GM18867 (cell line): Measurements from ENCODE around the gene BMERB1.

ENCODE experiments used
- ATAC-seq: cut with Tn5 transposase; IDR thresholded peaks from one replicate; pipeline ENCODE4 v1.9.1; 2021; ENCODE audit warnings: mild to moderate bottlenecking, moderate library complexity; ENCODE audit not compliant: unreplicated experiment

Gene BMERB1

GRCh38 chr16:15581127-15581815 is 146.9 kb downstream of the BMERB1 start:
- no peak for ATAC-seq

GRCh38 chr16:15583526-15583925 is 149.1 kb downstream of the BMERB1 start:
- no peak for ATAC-seq

DNA sequence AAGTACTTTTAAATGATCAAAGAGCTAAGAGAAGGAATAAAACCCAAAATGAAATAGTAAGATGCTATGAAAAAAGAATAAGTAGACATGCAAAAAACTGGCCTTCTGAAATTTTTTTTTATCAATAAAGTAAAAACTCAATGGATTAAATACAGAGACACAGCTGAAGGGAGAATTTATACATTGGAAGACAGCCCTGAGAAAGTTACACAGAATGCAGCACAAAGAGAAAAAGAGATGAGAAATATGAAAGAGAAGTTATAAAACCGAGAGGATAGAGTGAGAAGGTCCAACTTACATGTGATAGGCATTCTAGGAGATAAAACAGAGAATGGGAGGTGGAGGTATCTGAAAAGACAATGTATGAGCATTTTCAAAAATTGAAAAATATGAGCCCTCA is 151.6 kb downstream of the BMERB1 start:
- no peak for ATAC-seq

- no peak for ATAC-seq
These were observed 152.3 kb downstream of the BMERB1 start for GRCh38 chr16:15586716-15587115.

DNA sequence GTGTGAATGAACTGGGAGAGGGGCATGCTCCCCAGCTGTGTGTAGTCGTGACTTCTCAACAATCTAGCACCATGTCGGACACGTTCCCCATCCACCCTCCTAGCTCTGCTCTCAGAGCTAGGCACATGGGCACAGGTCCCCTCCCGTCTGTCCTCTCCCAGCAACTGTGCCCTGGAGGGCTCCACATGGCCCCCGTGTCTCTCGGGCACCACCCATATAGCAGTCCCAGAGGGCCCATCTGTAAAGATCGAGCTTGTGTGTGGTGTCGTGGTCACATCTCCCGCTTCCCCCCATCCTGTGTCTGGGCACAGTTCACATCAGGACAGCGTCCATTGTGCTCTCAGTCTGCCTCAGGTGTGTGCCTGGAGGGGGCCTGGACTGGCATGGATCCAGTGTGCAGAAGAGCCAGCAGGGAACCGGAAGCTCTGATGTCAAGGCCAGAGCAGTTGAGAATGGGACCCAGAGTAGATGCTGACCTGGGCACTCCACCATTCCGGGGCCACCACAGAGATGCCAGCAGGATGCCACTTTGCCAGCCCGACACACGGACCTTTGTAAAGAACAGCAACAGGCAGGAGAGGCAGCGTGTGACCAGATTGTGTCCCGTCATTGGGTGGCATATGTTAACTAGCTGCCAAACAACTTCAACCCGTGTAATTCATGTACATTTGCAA is 152.9 kb downstream of the BMERB1 start:
- ATAC-seq, result no peak

DNA sequence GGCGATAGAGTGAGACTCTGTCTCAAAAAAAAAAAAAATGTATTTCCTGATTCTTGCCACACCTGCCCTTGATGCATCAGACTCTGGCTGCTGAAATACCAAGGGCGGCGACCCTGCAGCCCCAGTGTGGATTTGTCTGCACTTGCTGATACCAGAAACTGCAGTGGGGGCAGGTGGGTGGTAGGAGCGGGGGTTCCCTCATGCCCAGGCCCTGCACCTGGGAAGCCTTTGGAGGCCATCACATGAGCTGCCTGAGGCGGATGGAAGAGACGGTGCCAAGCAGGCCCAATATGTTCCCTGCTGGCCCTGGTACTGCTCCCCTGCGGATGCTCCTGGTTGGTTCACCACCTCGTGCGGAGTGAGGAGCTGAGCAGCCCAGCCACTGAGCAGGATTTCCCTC is 157.9 kb downstream of the BMERB1 start:
- ATAC-seq, result no peak

DNA sequence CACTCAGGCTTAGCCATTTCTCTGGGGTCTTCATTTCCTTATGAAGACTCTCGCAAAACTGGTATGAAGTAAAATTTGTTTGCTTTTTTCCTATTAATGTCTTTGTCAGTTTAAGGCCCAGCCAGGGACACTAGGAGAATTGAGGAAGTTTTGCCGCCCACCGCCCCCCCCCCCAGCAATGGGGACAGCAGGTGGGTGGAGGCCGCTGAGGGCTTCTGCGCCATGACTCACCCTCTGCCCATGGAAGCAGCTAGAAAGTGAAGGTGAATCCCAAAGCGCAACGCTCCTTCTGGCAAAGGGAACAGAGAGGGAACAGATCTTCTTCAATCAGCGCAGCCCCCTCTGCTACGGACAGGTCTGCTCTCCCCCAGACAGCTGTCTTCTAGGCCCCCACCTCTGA is 158.8 kb downstream of the BMERB1 start:
- no peak for ATAC-seq

DNA sequence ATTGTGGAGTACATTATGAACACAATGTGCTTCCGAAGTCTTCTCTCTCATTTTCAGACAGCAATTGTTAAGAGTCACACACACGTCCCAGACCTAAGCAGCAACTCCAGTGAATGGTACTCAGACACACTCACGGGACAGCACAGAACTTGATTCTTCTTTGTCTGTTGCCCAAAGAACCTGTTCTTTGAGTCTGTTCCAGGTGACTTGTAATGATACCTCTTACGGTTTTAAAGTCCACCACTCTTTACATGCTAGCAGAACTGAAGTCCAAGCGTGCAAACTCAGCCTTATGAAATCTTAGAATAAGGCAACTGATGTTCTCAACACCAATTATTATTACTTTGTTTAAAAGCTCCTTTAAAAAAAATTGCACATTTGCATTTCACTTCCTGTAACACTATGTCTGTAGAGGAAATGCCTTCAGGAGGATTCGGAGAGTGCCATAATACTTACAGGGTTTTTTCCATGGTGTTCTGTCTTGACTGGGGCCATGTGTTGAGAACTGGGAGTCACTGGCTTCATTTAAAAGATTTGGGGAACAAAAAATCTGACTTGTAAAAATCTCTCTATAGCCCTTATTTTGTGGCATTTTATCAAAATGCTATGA is 160.4 kb downstream of the BMERB1 start:
- ATAC-seq, result no peak

DNA sequence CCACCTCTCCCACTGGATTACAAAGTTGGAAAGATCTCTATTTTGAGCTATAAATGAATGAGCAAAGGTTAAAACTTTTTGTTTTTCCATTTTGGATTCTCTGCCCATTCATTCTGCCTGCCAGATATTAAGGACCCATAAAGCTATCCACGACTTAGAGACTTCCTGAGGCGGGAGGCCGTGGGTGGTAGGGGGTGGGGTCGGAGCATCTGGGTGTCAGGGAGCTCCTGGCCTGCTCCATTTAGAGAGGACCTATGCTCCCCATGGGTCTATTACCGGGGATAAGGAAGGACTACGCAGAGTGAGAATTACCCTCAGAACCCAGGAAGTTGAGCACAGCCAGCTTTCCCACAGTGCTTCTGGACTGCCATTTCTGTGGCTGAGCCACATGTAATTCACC is 162.7 kb downstream of the BMERB1 start:
- no peak for ATAC-seq

- no peak for ATAC-seq
These were observed 163.6 kb downstream of the BMERB1 start for GRCh38 chr16:15597822-15598647.

DNA sequence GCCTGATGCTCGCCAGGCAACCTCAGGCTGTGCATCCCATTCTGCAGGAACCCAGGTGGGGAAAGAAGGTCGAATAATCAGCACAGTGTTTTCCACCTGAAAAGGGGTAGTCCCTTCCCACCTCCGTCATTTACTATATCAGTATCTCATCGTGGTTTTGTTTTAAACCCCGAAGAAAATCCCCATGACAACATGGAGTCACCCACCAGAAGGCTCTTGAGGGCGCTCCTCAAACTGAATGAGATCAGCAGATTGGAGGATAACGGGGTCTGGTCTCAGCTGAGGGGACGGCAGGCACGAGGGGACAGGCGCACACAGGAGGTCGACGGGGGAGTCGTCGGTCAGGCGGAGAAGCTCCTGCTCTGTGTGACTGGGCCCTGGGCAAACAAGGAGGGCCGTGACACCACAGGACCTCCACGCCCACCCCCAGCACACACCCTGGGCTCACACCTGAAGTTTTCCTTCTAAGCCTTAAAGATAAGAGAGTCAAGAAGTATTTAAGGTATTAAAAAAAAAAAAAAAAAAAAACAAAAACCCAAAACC is 164.3 kb downstream of the BMERB1 start:
- ATAC-seq, result no peak

GRCh38 chr16:15599303-15600070 is 165.1 kb downstream of the BMERB1 start:
- ATAC-seq, result no peak

DNA sequence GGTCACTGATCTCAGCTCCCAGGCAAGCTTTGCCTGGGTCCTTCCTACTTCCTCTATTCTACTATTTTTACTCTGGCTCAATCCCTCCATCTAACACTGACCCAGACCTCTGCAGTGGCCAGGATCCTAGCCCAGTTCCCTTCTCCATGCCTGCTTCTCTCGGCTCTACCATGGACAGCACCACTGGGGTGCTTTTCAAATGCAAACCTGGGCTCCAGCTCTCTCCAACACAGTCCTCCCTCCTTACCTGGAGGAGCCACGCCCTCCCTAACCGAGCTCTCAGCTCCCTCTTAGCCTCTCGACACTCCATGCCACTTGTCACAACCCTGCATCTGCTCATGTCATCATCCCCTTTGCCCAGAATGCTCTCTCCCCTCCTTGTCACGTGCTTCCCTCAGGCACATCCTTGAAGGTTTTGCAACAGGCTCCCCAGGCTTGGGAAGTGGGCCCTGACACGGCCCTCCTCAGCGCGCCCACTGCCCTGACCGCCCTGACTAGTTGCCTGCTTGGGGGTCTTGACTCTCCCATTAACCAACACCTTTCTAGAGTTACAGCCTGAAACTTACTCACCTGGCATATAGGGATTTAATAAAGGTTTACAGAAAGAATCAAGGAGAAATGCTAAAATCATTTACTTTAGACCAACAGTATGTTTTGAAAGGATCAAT is 167.0 kb downstream of the BMERB1 start:
- no peak for ATAC-seq

GRCh38 chr16:15602285-15603044 is 168.1 kb downstream of the BMERB1 start:
- no peak for ATAC-seq

- no peak for ATAC-seq
These were observed 170.4 kb downstream of the BMERB1 start for GRCh38 chr16:15604460-15605440.

DNA sequence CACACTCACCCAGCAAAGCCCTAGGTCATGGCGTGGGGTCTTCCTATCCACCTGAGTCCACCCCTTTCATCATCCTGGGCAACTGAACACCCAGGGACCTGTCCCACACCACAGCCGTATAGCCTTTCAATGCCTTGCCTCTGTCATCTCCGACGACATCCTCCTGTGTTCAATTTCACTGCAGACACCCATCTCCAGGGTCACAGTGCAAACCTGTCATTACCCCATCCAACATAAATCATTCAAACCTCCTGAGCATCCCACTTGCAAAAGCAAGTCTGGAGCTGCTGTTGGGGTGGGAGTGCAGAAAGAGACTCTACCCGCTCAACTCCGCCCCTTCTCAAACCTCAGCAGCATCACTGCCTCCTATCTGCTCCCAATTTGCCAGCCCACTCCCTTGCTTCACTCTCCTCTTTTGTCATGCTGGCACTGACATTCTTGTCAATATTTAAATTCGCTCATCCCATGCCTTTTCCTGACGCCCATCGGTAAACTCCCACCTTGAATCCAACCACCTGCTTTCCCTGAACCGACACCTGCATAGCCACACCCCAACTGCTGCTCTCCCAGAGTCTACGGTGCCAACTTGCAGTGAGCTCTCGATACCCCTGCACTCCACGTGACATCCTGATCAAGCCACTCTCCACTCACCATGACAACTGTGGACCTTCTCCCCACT is 171.6 kb downstream of the BMERB1 start:
- ATAC-seq, result no peak

DNA sequence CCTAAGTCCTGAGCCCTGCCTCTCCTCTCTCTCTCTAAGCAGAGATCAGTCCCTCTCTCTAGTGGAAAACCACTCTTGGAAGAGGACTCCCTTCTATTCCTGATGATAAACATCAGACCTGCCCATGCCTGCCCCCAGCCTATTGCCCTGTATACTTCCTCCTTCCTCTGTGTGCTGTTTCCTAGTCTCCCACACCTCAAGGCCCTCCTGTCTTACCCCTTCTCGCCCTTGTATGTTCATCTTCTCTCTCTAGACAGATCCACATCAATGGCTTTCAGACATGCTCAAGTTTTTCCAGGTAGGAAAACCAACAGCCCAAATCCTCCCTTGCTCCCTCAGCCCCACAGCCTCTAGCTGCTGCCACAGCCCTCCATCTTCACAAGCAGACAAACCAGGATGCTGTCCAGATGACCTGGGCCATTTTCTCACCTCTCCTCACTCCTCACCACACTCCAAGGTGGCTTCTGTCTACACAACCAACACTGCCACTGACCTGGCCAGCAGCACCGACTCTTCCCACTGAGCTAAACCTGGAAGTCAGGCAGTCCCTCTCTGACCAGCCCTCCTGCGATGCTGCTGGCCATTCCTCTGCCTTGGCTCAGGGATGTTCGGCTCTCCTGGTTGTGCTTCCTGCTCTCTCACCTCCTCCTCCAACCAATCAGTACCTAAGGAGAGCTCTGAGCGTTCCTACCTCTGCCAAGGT is 172.3 kb downstream of the BMERB1 start:
- no peak for ATAC-seq
